ENCODE results near the gene ACP1. TPM values are rescaled to one million over a fixed set of nuclear protein-coding genes. Genes with fewer than 3 reads are reported as not detected.

The ACP1 gene
- total RNA-seq, 1 donor from 2014 or later = 86.1 TPM

- Mint-ChIP-seq H3K36me3 (ENCODE audit: unreplicated experiment) (no peaks in the 10 kb centered on the region), H3K4me3 (ENCODE audit: unreplicated experiment) (no peak overlapping the region), H3K4me1 (ENCODE audit: low read depth, unreplicated experiment) (peaks cover 9% of the 10 kb centered on the region), H3K27ac (ENCODE audit: unreplicated experiment) (no peak overlapping the region), H3K9me3 (ENCODE audit: unreplicated experiment) (no peaks in the 10 kb centered on the region), H3K27me3 (ENCODE audit: unreplicated experiment) (no peaks in the 10 kb centered on the region)
- no peak for DNase-seq
- TF ChIP-seq CTCF (IDR thresholded peaks at IDR 0.05; ENCODE audit: partially characterized antibody, unreplicated experiment) = no peak
Observed at GRCh38 chr2:279366-279765, 14.6 kb downstream of the ACP1 start.

DNA sequence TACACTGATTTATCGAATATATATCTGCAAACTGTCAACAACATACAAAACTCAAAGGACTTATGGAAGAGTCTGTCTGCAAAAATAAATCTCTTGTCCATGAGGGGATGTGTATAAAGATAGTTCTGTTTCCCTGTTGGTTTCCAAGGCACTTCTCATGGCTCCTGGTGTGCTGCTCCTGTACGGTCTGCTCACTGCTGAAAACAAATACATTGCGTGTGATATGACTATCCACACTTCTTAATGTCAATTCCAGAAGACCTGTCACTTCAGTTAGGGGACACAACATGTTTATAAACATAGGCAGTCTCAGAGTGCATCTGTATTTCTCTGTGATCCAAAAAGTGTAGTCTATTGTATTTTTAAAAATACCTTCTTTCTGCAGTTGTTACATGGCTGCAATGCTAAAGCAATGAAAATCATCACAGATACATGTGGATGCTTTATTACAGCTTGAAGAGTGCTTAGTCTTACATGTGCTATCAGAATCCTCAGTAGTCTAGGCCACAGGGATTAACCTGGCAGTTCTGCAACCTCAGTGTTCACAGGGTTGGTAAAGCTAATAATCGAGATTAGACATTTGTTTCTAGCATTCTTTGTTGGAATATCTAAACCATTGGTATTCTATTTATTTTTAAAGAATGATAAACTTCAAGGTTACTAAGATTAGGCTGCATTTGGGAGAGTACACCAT is 15.4 kb downstream of the ACP1 start:
- no peaks in the 10 kb centered on the region for H3K36me3 Mint-ChIP-seq (ENCODE audit: unreplicated experiment)
- H3K4me1 Mint-ChIP-seq (ENCODE audit: low read depth, unreplicated experiment) = peaks cover 9% of the 10 kb centered on the region
- H3K27ac Mint-ChIP-seq (ENCODE audit: unreplicated experiment) = no peak overlapping the region
- no peaks in the 10 kb centered on the region for H3K9me3 Mint-ChIP-seq (ENCODE audit: unreplicated experiment)
- H3K27me3 Mint-ChIP-seq (ENCODE audit: unreplicated experiment) = peaks cover 3% of the 10 kb centered on the region
- no peak for TF ChIP-seq CTCF (IDR thresholded peaks at IDR 0.05; ENCODE audit: partially characterized antibody, unreplicated experiment)
- no peak overlapping the region for H3K4me3 Mint-ChIP-seq (ENCODE audit: unreplicated experiment)
- DNase-seq = no peak

- Mint-ChIP-seq H3K4me3 (ENCODE audit: unreplicated experiment) (no peak overlapping the region), H3K9me3 (ENCODE audit: unreplicated experiment) (no peaks in the 10 kb centered on the region), H3K27me3 (ENCODE audit: unreplicated experiment) (peaks cover 3% of the 10 kb centered on the region), H3K4me1 (ENCODE audit: low read depth, unreplicated experiment) (peaks cover 9% of the 10 kb centered on the region), H3K36me3 (ENCODE audit: unreplicated experiment) (no peaks in the 10 kb centered on the region), H3K27ac (ENCODE audit: unreplicated experiment) (no peak overlapping the region)
- no peak for TF ChIP-seq CTCF (IDR thresholded peaks at IDR 0.05; ENCODE audit: partially characterized antibody, unreplicated experiment)
- DNase-seq = no peak
Observed at GRCh38 chr2:280650-281110, 15.9 kb downstream of the ACP1 start.

DNA sequence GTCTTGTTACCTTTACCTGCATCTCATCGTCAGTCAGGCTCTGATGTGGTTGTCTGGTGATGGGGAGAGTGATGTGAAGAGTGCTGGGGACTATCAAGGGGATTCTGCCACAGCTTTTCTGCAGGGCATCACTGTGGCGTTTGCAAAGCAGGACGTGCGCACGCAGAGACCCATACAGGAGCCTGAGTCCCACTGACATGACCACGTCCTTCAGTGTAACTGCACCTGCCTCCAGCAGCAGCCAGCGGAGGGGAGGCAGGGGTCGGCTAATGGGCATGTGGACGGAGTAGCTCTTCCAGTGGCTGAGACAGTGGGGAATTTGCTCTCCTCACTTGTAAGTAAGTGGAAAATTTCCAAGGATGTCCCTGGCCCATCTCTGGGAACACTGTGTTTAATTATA is 16.6 kb downstream of the ACP1 start:
- Mint-ChIP-seq H3K4me1 (ENCODE audit: low read depth, unreplicated experiment) (peaks cover 9% of the 10 kb centered on the region), H3K27ac (ENCODE audit: unreplicated experiment) (no peak overlapping the region), H3K4me3 (ENCODE audit: unreplicated experiment) (no peak overlapping the region), H3K36me3 (ENCODE audit: unreplicated experiment) (no peaks in the 10 kb centered on the region), H3K9me3 (ENCODE audit: unreplicated experiment) (no peaks in the 10 kb centered on the region), H3K27me3 (ENCODE audit: unreplicated experiment) (peaks cover 5% of the 10 kb centered on the region)
- TF ChIP-seq CTCF (IDR thresholded peaks at IDR 0.05; ENCODE audit: partially characterized antibody, unreplicated experiment) = no peak
- DNase-seq = no peak

DNA sequence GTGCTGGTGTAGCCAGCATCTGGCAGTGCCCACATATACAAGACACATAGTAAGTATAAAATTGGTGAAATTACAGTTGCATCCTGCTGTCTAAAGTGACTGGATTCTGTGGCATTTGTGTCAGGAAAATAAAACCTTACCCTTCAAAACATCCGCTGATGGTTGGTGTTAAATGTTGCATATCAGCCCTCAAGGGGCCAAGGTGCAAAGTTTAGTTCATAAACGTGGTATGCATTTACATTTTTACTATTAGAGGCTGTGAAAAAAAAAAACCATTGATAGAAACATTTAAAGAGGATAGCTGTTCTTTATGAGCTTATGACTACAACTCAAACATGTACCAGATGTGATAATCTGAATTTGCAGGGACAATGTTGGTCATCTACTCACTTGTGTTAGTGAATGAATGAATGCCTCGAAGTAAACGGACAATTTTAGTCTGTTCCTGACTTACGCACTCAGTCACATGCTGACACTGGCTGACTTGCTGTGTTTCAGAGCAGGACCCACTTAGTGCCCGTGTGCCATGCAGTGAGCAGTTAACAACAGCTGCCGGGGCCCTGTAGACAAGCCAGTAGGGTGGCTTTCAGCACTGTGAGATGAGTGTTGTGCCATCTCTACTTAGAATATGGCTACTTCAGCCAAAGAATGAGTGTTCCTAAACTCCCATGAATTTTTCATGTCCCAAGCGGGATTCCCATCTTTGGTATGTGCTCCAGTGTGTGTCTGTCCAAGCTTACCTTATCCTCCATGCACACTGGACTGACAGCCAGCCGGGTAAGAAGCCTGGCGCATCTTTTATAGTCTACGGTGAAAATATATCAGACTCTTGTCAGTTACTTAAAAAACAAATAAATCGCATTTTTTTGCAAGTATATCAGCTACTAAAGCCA is 17.9 kb downstream of the ACP1 start:
- H3K4me1 Mint-ChIP-seq (ENCODE audit: low read depth, unreplicated experiment) = peaks cover 12% of the 10 kb centered on the region
- no peak overlapping the region for H3K27ac Mint-ChIP-seq (ENCODE audit: unreplicated experiment)
- no peaks in the 10 kb centered on the region for H3K36me3 Mint-ChIP-seq (ENCODE audit: unreplicated experiment)
- H3K9me3 Mint-ChIP-seq (ENCODE audit: unreplicated experiment) = no peaks in the 10 kb centered on the region
- peaks cover 10% of the 10 kb centered on the region for H3K27me3 Mint-ChIP-seq (ENCODE audit: unreplicated experiment)
- no peak overlapping the region for H3K4me3 Mint-ChIP-seq (ENCODE audit: unreplicated experiment)
- no peak for DNase-seq
- TF ChIP-seq CTCF (IDR thresholded peaks at IDR 0.05; ENCODE audit: partially characterized antibody, unreplicated experiment) = no peak

Measured in glutamatergic neuron (in vitro differentiated cells).